H1 (cell line): ENCODE measurements around the gene GPRC6A. TPM values are rescaled to one million over a fixed set of nuclear protein-coding genes. Genes with fewer than 3 reads are reported as not detected.

Experiments used
- POLR2A ChIP-seq, 2 experiments: IDR thresholded peaks; 1 replicate in 1 of 2; 2 replicates in 1 of 2; pipeline ENCODE4 v1.6.1; 2011; ENCODE audit warnings: low read depth in 2 of 2, low read length in 2 of 2, mild to moderate bottlenecking in 2 of 2; ENCODE audit errors: control extremely low read depth in 1 of 2
- polyA plus RNA-seq, 7 experiments: library from polyadenylated mRNA; depleted of rRNA in 3 of 7; stranded (reverse) in 5 of 7; unstranded in 2 of 7; fragments of >200 nt in 5 of 7; fragments of 200-250 nt in 2 of 7; gene quantifications; 1 replicate in 5 of 7; 2 replicates in 1 of 7; 4 replicates in 1 of 7; pipeline versions ENCODE4 v1.2.1 to v1.2.3, GENCODE V29; 2011 to 2013; ENCODE audit warnings: missing spikeins in 2 of 7, mixed read lengths in 2 of 7
- total RNA-seq: library from RNA; stranded (reverse); fragmentation: NEBNext Ultra II Directional; extraction: Animal tissue kit (Norgen Biotek cat#: 25700); gene quantifications from 2 replicates; pipeline ENCODE4 v1.2.1, GENCODE V29; 2021

The GPRC6A gene
- total and polyA plus RNA-seq, 2 of the 8 experiments (the other 6 are each of a cell fraction or from before 2014, with no cell fraction given) = 0.09 to 0.22 TPM

DNA sequence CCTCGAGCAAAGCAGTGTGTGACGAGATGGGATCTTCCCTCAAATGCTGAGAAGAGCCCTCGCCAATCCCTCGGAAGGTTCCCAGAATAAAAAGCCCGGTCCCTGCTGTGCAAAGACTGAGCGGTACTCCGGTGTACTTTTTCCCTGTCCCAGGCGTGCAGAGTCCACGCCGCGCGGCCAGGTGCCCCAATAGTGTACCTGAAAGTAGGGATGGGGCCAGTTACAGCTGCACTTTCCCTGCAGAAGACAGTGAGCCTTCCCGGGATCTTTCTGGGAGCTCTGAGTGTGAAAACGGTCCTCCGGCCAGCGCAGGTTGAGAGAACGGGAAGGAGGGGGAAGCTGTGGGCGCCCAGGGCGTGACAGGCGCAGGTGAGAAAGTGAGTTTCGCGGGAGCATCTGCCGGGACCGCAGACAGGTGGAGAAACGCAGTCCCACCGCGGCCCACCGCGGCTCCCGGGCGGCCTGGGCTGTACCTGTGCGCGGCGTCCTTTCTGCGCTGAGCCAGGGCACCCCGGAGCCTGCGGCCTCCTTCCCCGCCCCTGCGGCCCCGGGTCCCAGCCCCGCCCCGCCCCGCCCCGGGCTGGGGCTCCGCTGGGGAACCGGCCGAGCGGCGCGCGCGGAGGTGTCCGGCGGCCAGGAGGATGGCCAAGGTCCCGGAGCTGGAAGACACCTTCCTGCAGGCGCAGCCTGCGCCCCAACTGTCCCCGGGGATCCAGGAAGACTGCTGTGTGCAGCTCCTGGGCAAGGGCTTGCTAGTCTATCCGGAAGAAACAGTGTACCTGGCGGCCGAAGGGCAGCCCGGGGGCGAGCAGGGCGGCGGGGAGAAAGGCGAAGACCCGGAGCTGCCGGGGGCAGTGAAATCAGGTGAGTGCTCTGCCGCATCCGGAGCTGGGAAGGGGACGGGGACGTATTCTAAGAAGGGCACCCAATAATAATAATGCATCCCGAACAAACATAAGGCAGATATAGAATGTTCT lies 48.0 kb upstream of the GPRC6A start, which contains the start of gene RFX6 (continued):
- no peak for TF ChIP-seq POLR2A (IDR thresholded peaks at IDR 0.05; ENCODE audit: control extremely low read depth in 1 of 2, low read depth in 2 of 2, low read length in 2 of 2)
- TF ChIP-seq, all 59 proteins: peak for 9
